GM21619 (cell line): ENCODE results near the gene RAD18.

Source experiments
- ATAC-seq: cut with Tn5 transposase; IDR thresholded peaks from one replicate; pipeline ENCODE4 v1.9.1; 2021; ENCODE audit not compliant: unreplicated experiment

RAD18 gene

DNA sequence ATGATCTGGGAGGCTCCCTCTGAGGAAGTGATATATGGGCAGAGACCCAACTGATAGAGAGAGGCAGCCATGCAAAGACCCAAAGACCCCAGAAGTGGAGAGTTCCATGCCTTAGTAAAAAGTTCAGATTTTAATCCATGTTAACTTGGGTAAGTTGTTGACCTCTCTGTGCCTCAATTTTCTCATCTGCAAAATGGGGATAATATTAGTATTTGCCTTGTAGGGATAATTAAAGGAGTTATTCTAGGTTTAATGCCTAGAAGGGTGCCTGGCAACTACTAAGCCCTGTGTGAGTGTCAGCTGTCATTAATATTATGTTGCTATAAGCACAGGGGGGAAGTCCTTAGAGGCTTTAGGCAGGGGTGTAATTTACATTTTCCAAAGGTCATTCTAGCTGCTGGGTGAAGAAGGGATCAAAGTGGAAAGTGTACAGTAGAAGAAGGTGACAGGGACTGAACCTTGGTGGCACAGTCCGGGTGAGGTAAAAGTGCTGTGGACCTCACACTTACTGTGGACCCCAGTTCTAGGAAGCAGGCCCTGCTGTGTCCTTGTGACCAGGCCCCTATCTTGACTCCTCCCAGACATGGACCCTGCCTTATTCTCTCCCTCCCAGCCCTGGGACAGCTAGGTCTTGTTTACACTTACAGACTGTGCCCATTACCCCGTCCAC lies 3.0 kb upstream of the RAD18 start:
- no peak for ATAC-seq

DNA sequence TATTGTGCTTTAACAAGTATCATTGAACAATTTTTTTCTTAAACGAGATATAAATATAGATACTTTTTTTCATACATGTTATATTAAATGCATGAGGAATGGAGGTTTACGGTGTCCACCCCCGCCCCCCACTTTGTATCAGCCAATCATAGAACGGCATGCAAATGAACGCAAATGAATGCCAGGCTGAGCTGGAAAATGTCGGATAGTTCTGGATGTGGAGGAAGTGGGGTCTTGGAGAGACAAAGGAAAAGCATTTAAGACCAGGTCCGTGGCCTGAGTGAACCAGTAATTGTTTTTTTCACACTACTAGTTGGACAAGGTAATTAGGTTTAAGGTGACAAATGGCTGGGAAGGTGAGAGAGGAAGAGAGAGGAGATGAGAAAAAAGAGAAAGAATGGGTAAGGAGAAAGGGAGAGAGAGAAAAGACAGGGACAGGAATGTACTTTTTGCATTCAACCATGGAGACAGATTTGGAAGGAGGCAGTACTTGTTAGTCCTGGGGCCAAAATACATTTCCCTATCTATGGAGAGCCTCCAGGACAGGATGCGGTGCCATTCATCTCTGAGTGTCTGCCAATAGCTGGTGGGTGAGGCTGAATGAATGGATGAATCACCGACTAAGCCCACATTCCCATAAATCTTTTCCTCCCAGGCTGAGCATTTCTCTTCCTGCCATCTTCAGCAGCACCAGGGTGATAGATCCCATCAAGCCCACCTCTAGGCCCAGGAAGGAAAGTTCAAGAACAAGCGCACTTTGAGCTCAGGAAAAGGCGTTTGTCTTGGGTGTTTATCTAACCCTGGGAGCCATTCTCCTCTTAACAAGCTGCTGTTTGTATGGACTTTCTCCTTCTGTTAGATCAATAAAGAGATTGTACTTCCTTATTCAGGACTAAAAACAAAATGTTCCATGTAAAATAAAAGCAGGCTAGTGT lies 1.4 kb upstream of the RAD18 start:
- no peak for ATAC-seq

DNA sequence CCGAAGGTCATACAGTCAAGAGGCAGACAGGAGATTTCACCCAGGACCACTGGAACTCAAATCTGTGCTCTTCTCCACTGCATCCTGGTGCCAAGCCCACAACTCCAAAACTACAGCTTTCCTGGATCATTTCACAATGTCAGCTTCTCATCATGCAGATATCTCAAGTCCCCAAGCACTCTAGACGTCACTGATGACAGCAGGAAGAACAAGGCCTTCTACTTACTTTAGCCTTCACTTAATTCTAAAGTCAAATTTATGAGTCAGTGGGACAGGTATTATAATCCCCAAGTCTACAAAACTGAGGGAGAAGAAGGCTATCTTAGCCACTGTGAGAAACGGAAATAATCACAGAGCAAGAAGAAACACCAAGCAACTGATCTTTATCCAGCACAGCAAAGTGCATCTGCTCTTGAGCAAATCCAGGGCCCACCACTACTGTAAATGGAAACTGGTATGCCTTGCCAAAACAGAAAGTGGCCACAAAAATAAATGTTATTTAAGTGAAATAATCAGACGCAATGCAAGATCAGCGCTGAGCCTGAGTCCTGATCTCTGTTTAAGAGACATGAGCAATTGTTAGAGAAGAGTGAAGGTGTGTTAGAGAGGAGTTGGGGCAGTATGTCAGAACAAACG lies 928 bp downstream of the RAD18 start:
- ATAC-seq, result no peak

DNA sequence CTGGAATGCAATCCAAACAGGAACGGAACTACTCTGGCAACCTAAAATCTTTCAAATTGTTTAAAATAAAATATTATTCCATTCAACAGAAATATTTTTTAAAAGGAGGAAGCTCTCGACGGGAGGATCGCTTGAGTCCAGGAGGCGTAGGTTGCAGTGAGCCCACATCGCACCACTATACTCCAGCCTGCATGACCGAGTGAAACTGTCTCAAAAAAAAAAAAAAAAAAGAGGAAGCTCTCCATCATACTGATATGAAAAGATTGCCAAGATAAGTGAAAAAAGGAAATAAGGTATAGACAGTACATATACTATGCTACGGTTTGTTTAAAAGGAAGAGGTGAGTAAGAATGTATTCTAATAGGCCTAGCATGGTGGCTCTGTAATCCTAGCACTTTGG lies 3.6 kb downstream of the RAD18 start:
- no peak for ATAC-seq

DNA sequence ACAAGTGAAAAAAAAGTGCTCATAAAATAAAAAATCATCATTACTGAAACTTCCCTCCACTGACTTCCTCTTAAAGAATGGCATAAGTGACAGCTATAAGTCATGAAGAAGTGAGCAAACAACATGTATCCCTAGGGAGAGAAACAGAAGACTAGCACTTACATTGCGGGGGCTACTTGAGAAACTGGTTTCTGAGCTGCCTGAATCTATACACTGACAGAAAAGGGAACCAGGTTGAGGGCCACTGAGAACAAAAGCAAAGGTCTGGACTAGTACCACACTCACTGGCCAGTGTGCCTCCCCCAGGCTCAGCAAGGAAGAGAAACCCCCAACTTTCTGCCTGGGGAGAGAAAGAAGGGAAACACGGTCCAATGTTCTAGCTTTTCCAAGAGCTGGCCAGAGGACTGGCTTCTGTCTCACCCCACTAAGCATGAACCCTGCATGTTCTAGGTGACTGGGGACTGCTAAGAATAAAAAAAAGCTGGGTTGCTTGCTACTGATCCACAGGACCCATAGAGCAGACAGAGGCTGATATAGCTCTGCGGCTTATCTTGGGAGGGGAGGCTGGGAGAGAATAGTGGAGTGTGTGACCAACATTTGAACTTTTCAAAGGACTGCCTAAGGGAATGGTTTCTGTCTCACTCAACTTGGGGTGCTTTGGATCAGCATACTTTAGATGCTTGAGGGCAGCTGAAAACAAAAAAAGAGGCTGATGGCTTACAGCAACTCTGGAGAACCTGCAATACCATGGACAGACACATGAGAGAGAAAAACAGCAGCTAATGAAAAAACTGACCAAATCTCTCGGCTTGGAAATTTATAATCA lies 8.1 kb downstream of the RAD18 start:
- peak; percentile 91 for ATAC-seq

DNA sequence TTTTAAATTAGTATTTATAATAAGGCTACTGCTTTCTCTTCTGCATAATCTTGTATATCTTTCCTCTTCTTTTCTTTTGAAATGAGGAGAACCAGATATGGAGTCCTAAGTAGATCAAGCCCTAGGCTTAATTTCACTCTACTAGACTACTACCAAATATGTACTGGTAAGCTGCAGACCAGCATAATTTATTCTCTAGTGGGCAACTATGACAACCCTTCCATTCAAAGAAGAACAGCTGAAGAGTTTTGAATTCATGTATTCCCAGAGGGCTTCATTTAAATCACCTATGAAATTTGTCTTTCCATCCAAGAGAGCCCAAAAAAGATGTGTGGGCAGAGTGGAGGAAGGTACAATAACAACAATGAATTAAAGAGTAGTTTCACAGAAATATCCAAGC lies 10.0 kb downstream of the RAD18 start:
- ATAC-seq, result no peak

DNA sequence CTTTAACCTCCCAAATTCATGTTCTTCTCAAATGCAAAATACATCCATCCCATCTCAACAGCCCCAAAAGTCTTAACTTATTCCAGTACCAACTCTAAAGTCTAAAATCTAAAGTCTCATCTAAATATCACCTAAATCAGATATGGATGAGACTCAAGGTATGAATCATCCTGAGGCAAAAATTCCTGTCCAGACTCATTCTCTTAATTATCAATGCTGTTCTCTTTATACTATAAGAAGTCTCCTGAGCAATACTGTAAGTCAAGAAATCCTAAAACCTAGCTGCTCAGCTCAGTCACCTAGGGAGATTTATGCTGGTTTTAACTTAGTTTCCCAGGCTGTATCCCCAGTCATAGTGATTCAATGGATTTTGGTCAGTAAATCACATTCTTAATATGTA lies 11.1 kb downstream of the RAD18 start:
- no peak for ATAC-seq

DNA sequence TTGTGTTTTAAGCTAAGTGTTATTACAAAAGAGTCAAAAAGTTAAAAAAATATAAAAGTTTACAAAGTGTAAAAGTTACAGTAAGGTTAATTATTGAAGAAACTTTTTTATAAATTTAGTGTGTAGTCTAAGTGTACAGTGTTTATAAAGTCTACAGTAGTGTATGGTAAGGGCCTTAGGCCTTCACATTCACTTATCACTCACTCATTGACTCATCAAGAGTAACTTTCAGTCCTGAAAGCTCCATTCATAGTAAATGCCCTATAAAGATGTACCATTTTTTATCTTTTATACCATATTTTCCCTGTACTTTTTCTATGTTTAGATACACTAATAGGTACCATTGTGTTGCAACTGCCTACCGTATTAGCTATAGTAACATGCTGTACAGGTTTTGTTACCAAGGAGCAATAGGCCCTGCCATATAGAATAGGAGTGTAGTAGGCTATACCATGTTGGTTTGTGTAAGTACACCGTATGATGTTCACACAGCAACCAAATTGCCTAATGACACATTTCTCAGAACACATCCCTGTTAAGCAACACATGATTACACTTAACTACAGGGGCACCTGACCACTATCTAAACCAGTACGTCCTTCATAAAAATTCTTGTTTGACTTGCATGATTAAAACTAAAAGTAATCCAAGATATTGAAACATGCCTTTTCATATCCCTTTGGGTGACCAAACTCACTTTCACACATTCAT lies 17.2 kb downstream of the RAD18 start:
- ATAC-seq, result no peak

DNA sequence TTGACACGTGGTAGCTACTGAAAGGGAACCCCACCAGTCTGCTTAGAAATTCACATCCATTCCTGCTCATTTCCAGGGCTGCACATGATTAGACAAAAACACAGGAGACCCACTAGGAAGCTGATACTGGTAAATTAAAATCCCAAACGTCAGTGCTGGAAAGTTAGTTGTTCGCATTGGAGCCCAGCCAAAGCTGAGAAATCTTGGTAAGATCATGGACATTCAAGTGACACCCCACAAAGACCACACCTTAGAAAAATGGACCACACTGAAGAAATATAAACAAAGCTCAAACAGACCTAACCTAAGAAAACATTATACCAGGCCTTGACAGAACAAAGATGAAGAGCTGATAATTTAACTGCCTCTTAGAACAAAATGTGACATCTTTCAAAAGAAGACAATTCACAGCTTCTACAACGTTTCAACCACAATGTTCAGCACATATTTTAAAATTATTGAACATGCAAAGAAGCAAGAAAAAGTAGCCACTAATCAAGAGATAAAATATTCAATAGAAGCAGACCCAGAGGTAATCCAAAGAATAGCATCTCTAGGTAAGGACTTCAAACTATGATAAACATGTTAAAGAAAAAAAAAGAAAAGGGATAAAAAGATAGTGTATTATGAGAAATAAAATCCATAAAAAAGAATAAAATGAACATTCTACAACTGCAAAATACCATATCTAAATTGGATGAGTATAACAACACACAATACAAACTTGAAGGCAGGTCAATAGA lies 20.4 kb downstream of the RAD18 start:
- no peak for ATAC-seq

DNA sequence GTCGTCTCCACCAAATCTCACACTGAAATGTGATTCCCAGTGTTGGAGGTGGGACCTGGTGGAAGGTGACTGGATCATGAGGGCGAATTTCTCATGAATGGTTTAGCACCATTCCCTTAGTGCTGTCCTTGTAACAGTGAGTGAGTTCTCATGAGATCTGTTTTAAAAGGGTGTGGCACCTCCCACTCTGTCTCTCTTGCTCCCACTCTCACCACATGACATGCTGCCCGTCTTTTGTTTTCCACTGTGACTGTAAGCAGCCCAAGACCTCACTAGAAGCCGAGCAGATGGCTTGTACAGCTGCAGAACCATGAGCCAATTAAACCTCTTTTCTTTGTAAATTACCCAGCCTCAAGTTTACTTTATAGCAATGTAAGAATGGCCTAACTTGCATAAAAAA lies 21.2 kb downstream of the RAD18 start:
- ATAC-seq, result no peak

DNA sequence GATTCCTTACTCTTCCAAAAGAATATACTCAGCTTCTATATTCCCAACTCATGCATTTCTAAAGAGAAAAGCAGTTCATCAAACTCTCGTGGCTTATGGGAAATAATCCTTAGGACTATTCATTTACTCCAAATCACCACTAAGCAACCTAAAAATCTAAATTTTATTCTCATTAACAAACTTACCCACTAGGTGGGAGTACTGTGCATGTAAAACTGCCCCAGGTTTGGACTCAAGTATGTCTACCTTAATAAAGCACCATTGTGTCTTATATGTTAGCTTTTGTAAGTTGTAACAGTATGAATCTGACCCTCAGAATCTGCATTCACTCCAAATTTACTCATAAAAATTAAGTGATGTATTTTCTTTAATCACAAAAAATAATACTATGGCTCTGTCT lies 25.3 kb downstream of the RAD18 start:
- ATAC-seq, result no peak

DNA sequence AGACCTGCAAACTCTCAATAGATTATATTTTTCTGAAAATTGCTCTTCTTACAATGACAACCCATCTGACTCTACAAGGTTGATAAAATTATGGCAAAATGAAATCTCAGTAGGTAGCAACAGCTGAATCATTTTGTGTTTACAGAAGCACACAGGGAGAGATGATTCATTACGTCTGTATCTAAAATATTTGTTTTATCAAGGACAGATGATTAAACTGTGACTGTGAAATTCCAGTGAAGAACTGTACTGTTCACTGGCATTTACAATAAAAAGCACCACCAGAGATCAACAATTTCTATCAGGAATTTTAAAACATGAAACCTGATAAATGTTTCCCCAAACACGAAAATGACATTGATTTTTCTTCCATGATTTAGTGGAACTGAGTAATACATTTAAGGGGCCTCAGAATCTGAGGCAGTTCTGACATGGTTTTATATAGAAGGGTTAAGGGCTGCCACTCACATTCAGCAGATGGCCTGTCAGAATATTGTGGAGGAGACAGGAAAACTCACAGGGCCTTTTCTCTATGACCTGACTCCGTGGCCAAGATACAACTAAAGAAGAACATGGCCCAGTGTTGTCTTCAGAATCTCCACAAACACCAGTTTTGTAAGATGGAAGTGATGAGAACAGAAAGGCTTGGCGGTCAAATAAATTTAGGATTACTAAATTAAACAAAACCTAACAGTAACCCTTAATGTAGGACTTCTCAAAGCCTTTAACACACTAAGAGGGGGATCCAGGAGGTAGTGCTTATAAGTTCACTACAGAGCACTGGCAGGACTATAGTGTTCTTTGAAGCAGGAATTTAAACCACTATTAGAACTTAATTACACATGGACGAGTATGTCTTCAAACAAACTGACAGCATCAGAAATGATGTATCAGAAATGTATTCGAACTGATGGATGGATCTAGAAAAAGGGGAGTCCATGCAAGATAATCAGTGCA lies 25.9 kb downstream of the RAD18 start:
- no peak for ATAC-seq

DNA sequence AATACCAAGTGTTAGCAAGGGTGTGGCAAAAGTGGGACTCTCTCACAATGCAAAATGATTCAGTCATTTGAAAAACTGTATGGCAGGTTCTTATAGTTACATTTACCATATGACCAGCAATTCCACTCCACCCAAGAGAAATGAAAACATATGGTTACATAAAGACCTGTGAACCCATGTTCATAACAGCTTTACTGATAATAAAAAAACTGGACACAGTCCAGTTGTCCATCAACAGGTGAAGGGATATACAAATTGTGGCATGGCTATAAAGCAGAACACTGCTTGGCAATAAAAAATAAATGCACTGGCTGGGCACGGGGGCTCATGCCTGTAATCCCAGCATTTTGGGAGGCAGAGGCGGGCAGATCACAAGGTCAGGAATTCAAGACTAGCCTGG lies 30.8 kb downstream of the RAD18 start:
- ATAC-seq, result no peak

DNA sequence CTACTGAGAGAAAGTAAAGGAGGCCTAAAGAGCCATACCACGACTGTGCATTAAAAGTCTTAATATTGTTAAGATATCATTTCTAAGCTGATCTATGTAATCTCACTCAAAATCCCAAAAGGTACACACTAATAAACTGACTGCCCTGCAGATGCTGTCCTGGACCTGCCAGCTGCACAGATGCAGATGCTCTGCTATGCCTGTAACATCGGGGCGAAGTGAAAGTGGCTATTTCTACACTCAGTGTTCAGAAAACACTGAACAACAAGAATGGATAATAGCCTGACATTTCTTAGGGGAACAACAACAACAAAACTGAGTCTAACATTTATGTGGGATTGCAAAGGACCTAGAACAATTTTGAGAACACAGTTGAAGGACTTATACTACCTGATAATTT lies 31.9 kb downstream of the RAD18 start:
- no peak for ATAC-seq

DNA sequence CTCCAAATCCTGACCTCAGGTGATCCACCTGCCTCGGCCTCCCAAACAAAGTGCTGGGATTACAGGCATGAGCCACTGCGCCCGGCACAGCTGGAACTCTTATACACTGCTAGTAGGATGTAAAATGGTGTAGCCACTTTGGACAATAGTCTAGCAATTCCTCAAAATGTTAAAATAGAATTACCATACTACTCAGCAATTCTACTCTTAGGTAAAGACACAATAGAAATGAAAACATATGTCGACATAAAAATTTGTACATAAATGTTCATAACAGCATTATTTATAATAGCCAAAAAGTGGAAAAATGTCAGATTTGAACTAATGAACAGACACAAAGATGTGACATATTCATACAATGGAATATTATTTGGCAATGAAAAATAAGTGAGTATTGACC lies 33.4 kb downstream of the RAD18 start:
- no peak for ATAC-seq

DNA sequence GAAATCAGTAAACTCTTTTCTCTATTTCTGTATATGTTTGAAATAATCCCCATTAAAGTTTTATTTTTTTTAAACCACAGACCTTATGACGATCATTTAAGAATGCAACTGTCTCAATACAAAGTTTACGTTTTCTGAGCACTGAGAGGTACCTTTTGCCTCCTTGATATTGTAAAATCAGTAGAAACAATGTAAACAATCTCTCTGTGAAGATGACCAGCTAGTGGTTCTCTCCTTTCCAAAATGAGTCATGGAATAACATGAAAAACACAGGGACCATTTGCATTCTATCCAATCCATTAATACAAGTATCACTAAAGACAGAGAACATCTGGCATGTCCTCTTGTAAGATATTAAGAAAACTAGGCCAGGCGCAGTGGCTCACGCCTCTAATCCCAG lies 48.8 kb downstream of the RAD18 start:
- no peak for ATAC-seq

DNA sequence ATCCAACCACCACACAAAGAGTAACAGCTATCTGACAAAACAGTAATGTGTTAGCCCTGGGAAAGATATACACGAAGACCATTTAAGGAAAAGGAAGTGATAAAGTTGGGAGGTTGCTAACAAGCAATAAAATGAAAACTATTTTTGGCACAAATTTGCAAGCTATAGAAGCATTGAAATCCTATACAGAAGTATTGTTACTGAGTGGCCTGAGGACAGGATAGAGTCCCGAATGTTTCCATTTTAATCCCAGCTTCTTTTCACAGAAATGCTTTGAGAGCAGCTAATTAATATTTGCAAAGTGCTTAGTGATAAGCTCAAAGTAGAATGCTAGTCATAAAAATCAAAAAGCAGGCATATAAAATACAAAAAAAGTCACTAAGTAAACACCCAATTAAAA lies 51.5 kb downstream of the RAD18 start:
- no peak for ATAC-seq

DNA sequence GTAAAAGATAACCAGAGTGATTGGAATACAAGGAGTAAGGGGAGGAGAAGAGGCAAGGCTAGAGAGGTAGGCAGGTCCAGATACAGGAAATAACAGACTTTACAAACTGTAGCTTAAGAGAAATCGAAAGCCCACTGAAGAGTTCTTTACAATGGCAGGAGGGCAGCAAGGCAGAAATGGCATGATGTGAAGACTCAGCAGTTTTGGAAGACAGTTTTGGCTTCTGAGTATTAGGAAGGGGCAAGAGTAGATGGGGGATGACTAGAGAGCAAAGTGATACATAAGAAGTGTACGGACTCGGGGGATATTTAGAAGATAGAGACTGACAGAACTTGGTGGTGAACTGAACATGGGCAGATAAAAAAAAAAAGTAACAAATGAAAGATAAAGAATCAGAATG lies 54.1 kb downstream of the RAD18 start:
- ATAC-seq, result no peak

DNA sequence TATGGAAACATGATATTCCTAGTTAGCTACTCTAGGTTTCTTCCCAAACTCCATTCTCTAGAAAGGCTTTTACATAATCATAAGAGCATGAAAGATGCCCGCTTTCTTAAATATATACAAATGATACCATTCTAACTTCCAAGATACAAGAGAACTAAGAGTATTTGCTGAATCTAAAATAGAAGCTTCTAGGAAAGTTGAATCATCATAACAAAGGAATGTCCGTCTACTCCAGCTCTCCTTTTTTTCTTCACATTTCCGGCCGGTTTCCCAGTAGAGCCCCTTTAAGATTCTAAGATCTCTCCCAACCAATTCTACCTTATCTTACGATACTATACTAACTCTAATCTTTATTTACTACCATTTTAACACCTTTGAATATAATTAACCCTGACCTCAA lies 60.1 kb downstream of the RAD18 start:
- no peak for ATAC-seq
